ENCODE data around the gene GRAMD2A.

DNA sequence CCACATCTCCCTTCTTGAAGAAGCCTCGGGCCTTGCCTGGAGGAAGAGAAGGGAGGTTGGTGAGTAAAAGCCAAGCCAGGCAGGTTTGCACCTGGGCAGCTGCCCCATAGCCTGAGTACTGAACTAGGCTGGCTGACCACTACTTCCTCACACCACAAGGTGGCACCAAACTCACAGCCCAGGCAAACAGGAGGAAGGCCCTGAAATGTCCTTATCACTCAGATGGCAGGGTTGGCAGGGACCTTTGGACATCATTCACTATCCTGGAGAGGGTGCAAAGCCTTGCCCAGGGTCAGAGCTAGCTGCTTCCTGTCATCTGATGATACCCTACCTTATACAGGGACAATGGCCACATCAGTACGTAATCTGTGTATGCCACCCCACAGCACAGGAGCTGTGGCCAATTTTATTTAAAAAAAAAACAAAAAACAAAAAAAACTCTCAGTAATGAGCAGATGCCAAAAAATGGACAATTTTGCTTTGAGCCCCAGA lies 2.2 kb upstream of the GRAMD2A start:
- TF ChIP-seq, protein P1, sequence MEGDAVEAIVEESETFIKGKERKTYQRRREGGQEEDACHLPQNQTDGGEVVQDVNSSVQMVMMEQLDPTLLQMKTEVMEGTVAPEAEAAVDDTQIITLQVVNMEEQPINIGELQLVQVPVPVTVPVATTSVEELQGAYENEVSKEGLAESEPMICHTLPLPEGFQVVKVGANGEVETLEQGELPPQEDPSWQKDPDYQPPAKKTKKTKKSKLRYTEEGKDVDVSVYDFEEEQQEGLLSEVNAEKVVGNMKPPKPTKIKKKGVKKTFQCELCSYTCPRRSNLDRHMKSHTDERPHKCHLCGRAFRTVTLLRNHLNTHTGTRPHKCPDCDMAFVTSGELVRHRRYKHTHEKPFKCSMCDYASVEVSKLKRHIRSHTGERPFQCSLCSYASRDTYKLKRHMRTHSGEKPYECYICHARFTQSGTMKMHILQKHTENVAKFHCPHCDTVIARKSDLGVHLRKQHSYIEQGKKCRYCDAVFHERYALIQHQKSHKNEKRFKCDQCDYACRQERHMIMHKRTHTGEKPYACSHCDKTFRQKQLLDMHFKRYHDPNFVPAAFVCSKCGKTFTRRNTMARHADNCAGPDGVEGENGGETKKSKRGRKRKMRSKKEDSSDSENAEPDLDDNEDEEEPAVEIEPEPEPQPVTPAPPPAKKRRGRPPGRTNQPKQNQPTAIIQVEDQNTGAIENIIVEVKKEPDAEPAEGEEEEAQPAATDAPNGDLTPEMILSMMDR (tag by site-specific recombination; IDR thresholded peaks at IDR 0.05): peak; percentile 98
- TF ChIP-seq ZNF311 (tag by site-specific recombination; IDR thresholded peaks at IDR 0.05; ENCODE audit: borderline replicate concordance) (no peak), SETDB1 (IDR thresholded peaks at IDR 0.05; ENCODE audit: insufficient read length, low read length) (no peak), KLF7 (tag by site-specific recombination; IDR thresholded peaks at IDR 0.05; ENCODE audit: borderline replicate concordance) (no peak), ZNF621 (tag by site-specific recombination; IDR thresholded peaks at IDR 0.05) (no peak), ZIC2 (tag by site-specific recombination; IDR thresholded peaks at IDR 0.05) (no peak)
- TF ChIP-seq, protein P2, sequence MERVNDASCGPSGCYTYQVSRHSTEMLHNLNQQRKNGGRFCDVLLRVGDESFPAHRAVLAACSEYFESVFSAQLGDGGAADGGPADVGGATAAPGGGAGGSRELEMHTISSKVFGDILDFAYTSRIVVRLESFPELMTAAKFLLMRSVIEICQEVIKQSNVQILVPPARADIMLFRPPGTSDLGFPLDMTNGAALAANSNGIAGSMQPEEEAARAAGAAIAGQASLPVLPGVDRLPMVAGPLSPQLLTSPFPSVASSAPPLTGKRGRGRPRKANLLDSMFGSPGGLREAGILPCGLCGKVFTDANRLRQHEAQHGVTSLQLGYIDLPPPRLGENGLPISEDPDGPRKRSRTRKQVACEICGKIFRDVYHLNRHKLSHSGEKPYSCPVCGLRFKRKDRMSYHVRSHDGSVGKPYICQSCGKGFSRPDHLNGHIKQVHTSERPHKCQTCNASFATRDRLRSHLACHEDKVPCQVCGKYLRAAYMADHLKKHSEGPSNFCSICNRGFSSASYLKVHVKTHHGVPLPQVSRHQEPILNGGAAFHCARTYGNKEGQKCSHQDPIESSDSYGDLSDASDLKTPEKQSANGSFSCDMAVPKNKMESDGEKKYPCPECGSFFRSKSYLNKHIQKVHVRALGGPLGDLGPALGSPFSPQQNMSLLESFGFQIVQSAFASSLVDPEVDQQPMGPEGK (tag by site-specific recombination; IDR thresholded peaks at IDR 0.05): peak; percentile 34; the same call in 1 of the 2 replicates
- TF ChIP-seq, protein P3, sequence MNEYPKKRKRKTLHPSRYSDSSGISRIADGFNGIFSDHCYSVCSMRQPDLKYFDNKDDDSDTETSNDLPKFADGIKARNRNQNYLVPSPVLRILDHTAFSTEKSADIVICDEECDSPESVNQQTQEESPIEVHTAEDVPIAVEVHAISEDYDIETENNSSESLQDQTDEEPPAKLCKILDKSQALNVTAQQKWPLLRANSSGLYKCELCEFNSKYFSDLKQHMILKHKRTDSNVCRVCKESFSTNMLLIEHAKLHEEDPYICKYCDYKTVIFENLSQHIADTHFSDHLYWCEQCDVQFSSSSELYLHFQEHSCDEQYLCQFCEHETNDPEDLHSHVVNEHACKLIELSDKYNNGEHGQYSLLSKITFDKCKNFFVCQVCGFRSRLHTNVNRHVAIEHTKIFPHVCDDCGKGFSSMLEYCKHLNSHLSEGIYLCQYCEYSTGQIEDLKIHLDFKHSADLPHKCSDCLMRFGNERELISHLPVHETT (tag by site-specific recombination; IDR thresholded peaks at IDR 0.05): no peak; the same call in 1 of the 2 replicates
- TF ChIP-seq, protein P4, sequence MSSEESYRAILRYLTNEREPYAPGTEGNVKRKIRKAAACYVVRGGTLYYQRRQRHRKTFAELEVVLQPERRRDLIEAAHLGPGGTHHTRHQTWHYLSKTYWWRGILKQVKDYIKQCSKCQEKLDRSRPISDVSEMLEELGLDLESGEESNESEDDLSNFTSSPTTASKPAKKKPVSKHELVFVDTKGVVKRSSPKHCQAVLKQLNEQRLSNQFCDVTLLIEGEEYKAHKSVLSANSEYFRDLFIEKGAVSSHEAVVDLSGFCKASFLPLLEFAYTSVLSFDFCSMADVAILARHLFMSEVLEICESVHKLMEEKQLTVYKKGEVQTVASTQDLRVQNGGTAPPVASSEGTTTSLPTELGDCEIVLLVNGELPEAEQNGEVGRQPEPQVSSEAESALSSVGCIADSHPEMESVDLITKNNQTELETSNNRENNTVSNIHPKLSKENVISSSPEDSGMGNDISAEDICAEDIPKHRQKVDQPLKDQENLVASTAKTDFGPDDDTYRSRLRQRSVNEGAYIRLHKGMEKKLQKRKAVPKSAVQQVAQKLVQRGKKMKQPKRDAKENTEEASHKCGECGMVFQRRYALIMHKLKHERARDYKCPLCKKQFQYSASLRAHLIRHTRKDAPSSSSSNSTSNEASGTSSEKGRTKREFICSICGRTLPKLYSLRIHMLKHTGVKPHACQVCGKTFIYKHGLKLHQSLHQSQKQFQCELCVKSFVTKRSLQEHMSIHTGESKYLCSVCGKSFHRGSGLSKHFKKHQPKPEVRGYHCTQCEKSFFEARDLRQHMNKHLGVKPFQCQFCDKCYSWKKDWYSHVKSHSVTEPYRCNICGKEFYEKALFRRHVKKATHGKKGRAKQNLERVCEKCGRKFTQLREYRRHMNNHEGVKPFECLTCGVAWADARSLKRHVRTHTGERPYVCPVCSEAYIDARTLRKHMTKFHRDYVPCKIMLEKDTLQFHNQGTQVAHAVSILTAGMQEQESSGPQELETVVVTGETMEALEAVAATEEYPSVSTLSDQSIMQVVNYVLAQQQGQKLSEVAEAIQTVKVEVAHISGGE (tag by site-specific recombination; conservative IDR thresholded peaks at IDR 0.05; ENCODE audit: low read depth): no peak
- TF ChIP-seq, protein P5, sequence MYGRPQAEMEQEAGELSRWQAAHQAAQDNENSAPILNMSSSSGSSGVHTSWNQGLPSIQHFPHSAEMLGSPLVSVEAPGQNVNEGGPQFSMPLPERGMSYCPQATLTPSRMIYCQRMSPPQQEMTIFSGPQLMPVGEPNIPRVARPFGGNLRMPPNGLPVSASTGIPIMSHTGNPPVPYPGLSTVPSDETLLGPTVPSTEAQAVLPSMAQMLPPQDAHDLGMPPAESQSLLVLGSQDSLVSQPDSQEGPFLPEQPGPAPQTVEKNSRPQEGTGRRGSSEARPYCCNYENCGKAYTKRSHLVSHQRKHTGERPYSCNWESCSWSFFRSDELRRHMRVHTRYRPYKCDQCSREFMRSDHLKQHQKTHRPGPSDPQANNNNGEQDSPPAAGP (tag by site-specific recombination; IDR thresholded peaks at IDR 0.05): peak; percentile 83
- TF ChIP-seq, protein P6, sequence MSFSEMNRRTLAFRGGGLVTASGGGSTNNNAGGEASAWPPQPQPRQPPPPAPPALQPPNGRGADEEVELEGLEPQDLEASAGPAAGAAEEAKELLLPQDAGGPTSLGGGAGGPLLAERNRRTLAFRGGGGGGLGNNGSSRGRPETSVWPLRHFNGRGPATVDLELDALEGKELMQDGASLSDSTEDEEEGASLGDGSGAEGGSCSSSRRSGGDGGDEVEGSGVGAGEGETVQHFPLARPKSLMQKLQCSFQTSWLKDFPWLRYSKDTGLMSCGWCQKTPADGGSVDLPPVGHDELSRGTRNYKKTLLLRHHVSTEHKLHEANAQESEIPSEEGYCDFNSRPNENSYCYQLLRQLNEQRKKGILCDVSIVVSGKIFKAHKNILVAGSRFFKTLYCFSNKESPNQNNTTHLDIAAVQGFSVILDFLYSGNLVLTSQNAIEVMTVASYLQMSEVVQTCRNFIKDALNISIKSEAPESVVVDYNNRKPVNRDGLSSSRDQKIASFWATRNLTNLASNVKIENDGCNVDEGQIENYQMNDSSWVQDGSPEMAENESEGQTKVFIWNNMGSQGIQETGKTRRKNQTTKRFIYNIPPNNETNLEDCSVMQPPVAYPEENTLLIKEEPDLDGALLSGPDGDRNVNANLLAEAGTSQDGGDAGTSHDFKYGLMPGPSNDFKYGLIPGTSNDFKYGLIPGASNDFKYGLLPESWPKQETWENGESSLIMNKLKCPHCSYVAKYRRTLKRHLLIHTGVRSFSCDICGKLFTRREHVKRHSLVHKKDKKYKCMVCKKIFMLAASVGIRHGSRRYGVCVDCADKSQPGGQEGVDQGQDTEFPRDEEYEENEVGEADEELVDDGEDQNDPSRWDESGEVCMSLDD (tag by site-specific recombination; IDR thresholded peaks at IDR 0.05): no peak
- TF ChIP-seq, protein P7, sequence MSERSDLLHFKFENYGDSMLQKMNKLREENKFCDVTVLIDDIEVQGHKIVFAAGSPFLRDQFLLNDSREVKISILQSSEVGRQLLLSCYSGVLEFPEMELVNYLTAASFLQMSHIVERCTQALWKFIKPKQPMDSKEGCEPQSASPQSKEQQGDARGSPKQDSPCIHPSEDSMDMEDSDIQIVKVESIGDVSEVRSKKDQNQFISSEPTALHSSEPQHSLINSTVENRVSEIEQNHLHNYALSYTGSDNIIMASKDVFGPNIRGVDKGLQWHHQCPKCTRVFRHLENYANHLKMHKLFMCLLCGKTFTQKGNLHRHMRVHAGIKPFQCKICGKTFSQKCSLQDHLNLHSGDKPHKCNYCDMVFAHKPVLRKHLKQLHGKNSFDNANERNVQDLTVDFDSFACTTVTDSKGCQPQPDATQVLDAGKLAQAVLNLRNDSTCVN (tag by site-specific recombination; optimal IDR thresholded peaks at IDR 0.05): no peak
- TF ChIP-seq, protein P8, sequence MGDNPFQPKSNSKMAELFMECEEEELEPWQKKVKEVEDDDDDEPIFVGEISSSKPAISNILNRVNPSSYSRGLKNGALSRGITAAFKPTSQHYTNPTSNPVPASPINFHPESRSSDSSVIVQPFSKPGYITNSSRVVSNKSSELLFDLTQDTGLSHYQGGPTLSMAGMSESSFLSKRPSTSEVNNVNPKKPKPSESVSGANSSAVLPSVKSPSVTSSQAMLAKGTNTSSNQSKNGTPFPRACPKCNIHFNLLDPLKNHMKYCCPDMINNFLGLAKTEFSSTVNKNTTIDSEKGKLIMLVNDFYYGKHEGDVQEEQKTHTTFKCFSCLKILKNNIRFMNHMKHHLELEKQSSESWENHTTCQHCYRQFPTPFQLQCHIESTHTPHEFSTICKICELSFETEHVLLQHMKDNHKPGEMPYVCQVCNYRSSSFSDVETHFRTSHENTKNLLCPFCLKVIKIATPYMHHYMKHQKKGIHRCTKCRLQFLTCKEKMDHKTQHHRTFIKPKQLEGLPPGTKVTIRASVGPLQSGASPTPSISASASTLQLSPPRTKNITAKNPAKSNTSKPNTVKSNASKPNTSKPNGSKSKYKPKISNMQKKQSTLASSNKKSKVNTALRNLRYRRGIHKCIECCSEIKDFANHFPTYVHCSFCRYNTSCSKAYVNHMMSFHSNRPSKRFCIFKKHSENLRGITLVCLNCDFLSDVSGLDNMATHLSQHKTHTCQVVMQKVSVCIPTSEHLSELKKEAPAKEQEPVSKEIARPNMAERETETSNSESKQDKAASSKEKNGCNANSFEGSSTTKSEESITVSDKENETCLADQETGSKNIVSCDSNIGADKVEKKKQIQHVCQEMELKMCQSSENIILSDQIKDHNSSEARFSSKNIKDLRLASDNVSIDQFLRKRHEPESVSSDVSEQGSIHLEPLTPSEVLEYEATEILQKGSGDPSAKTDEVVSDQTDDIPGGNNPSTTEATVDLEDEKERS (tag by site-specific recombination; IDR thresholded peaks at IDR 0.05): no peak

Measured in HEK293 (cell line).